Measurements from ENCODE around the gene LRFN2. TPM values are rescaled to one million over a fixed set of nuclear protein-coding genes. Genes with fewer than 3 reads are reported as not detected.

Gene LRFN2
- polyA plus RNA-seq, 1 of the 3 experiments (the other 2 are of a cell fraction), result 0.02 TPM

DNA sequence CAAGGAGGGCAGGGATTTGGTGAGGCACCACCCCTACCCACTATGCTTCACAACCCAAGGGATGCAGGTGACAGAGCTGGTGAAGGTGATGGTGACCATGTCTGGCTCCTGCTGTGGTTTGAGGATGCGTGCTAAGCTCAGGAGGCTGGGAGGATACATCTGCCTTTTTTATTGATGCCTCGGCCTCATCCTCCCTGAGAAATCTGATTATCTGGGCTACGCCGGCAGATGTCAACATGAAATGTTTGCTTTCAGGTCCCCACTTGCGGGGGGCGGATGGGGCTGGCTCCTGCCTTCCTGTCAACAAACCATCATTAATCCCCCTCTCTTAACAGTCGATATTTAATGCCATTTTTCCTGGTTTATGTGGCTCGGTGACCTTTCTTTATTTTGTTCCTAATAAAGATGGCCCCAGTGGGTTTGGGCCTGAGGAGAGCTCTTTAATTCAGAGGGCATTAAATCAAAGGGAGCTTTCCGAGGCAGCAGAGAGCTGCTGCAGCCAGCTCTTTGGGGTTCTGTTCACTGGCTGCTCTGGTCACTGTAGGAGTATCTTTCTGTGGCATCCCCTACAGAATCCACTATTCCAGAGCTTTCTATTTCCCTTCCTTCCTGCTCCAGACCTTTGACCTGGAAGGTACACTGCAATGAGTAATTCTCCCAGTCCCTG lies 33.5 kb upstream of the LRFN2 start:
- Histone ChIP-seq H4K20me1 (ENCODE audit: insufficient read depth) (no peaks in the 10 kb centered on the region), H3K36me3 (replicated peaks in 1 of 2; ENCODE audit: control insufficient read depth in 1 of 2, insufficient read depth in 2 of 2, low read length in 1 of 2) (no peaks in the 10 kb centered on the region), H3K9me2 (no peaks in the 10 kb centered on the region), H3F3A (replicated peaks; ENCODE audit: insufficient read depth) (no peaks in the 10 kb centered on the region), H3K4me1 (ENCODE audit: control insufficient read depth in 1 of 2, insufficient read depth in 2 of 2, low read depth in 1 of 2, low read length in 1 of 2) (peaks cover 0 to 5% of the 10 kb centered on the region in 2 experiments; a peak in 1 of 4 replicates), H3K27me3 (ENCODE audit: insufficient read depth) (no peaks in the 10 kb centered on the region), H3K9ac (no peak overlapping the region), H3K4me2 (no peak overlapping the region), H3K9me3 (no peaks in the 10 kb centered on the region), H2AFZ (ENCODE audit: low read depth) (no peak overlapping the region), H3K4me3 (ENCODE audit: low read depth in 2 of 2, low read length in 1 of 2) (no peak overlapping the region), H3K79me2 (ENCODE audit: insufficient read depth) (no peaks in the 10 kb centered on the region), H3K27ac (ENCODE audit: low read depth in 2 of 2, low read length in 1 of 2) (no peak overlapping the region)
- CTCF ChIA-PET, result interaction anchor here (0.8 to 1.6 kb wide), 3 partner anchors 9 to 95 kb away, joined by 3 to 5 read pairs (median 4); no protein-coding TSS in a partner anchor
- TF ChIP-seq, protein P1, sequence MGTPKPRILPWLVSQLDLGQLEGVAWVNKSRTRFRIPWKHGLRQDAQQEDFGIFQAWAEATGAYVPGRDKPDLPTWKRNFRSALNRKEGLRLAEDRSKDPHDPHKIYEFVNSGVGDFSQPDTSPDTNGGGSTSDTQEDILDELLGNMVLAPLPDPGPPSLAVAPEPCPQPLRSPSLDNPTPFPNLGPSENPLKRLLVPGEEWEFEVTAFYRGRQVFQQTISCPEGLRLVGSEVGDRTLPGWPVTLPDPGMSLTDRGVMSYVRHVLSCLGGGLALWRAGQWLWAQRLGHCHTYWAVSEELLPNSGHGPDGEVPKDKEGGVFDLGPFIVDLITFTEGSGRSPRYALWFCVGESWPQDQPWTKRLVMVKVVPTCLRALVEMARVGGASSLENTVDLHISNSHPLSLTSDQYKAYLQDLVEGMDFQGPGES (IDR thresholded peaks at IDR 0.05; ENCODE audit: low read depth, low read length), result no peak
- TF ChIP-seq CTCF (IDR thresholded peaks at IDR 0.05) (no peak), MEF2A (IDR thresholded peaks at IDR 0.05; ENCODE audit: borderline replicate concordance, low read depth) (no peak)
- no peak for DNase-seq
- POLR2A ChIA-PET, result no interaction called here
- WGBS (ENCODE audit: low lambda C conversion rate), result 35% methylated on average over 8 of the region's 9 CpGs

DNA sequence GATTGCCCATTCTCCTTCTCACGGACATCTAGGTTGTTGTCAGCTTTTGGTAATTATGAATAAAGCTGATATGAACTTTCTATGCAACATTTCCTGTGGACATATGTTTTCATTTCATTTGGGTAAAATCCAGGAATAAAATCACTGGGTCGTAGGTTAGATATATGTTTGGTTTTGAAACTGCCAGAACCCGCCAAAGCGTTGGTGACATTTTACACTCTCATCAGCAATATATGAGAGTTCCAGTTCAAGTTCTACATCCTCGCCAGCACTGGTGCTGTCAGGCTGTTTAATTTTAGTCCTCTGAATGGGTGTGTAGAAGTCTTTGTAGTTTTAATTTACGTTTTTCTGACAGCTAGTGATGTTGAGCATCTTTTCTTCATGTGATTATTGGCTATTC lies 27.5 kb upstream of the LRFN2 start:
- Histone ChIP-seq H3K9me2 (no peaks in the 10 kb centered on the region), H3K36me3 (replicated peaks in 1 of 2; ENCODE audit: control insufficient read depth in 1 of 2, insufficient read depth in 2 of 2, low read length in 1 of 2) (no peaks in the 10 kb centered on the region), H3K27ac (ENCODE audit: low read depth in 2 of 2, low read length in 1 of 2) (no peak overlapping the region), H4K20me1 (ENCODE audit: insufficient read depth) (no peaks in the 10 kb centered on the region), H3K4me2 (no peak overlapping the region), H3F3A (replicated peaks; ENCODE audit: insufficient read depth) (no peaks in the 10 kb centered on the region), H3K9me3 (no peaks in the 10 kb centered on the region), H3K79me2 (ENCODE audit: insufficient read depth) (no peaks in the 10 kb centered on the region), H3K4me3 (ENCODE audit: low read depth in 2 of 2, low read length in 1 of 2) (no peak overlapping the region), H3K4me1 (ENCODE audit: control insufficient read depth in 1 of 2, insufficient read depth in 2 of 2, low read depth in 1 of 2, low read length in 1 of 2) (no peaks in the 10 kb centered on the region; a peak in 1 of 4 replicates), H3K9ac (no peak overlapping the region), H3K27me3 (ENCODE audit: insufficient read depth) (no peaks in the 10 kb centered on the region), H2AFZ (ENCODE audit: low read depth) (no peak overlapping the region)
- DNase-seq, result no peak
- 26% methylated on average over 6 of the region's 6 CpGs for WGBS (ENCODE audit: low lambda C conversion rate)
- ChIA-PET POLR2A (no interaction called here), CTCF (interaction anchor here (0.7 kb wide), 1 partner anchor 26 kb away, joined by 3 read pairs; no protein-coding TSS in a partner anchor)
- TF ChIP-seq CTCF (IDR thresholded peaks at IDR 0.05) (no peak), RCOR1 (IDR thresholded peaks at IDR 0.05; ENCODE audit: low read length) (no peak), GATA2 (CRISPR knock-in tag; IDR thresholded peaks at IDR 0.05) (no peak), NFIC (IDR thresholded peaks at IDR 0.05; ENCODE audit: borderline replicate concordance) (no peak), MEF2A (IDR thresholded peaks at IDR 0.05; ENCODE audit: borderline replicate concordance, low read depth) (no peak), PBX3 (IDR thresholded peaks at IDR 0.05) (no peak), CHD2 (IDR thresholded peaks at IDR 0.05; ENCODE audit: low read length, partially characterized antibody) (no peak), NRF1 (IDR thresholded peaks at IDR 0.05; ENCODE audit: low read depth, low read length) (no peak), GABPA (IDR thresholded peaks at IDR 0.05; ENCODE audit: low read depth) (no peak), TEAD4 (IDR thresholded peaks at IDR 0.05; ENCODE audit: borderline replicate concordance, insufficient read depth) (no peak)
- TF ChIP-seq, protein P1 (IDR thresholded peaks at IDR 0.05; ENCODE audit: low read depth, low read length), result no peak
- TF ChIP-seq, protein P2, sequence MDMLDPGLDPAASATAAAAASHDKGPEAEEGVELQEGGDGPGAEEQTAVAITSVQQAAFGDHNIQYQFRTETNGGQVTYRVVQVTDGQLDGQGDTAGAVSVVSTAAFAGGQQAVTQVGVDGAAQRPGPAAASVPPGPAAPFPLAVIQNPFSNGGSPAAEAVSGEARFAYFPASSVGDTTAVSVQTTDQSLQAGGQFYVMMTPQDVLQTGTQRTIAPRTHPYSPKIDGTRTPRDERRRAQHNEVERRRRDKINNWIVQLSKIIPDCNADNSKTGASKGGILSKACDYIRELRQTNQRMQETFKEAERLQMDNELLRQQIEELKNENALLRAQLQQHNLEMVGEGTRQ (IDR thresholded peaks at IDR 0.05; ENCODE audit: borderline replicate concordance, low read depth, low read length), result no peak
